Cerebellar cortex (tissue), 1 donor: Measurements from ENCODE around the gene CNR2.
"Not testable (repeated sequence)": the region's sequence is repeated elsewhere in the genome, so short reads cannot be mapped to it uniquely, and the experiment has no call there.

ENCODE experiments used
- DNase-seq: peaks from one replicate; pipeline ENCODE4 v3.0.0-alpha.2; 2015; ENCODE audit warnings: low spot score

The CNR2 gene

DNA sequence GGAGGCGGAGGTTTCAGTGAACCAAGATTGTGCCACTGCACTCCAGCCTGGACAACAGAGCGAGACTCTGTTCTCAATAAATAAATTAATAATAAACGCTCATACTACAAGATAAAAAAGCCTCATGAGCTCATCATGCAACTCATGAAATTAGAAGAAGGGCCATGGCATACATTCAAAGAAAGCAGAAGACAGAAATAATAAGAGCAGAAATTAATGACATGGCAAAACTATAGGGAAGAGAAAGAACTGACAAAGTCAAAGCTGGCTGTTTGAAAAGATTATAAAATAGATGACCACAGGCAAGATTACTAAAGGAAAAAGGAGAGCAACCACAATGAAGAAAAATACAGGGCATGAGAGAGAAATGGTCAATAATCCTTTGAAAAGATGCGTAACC lies 30.4 kb downstream of the CNR2 start:
- DNase-seq = no peak

- no peak for DNase-seq
Measured at GRCh38 chr1:23879809-23880208, 33.4 kb downstream of the CNR2 start.

- no peak for DNase-seq
Measured at GRCh38 chr1:23878668-23879067, 34.5 kb downstream of the CNR2 start.

- no peak for DNase-seq
Measured at GRCh38 chr1:23875382-23875781, 37.8 kb downstream of the CNR2 start.

DNA sequence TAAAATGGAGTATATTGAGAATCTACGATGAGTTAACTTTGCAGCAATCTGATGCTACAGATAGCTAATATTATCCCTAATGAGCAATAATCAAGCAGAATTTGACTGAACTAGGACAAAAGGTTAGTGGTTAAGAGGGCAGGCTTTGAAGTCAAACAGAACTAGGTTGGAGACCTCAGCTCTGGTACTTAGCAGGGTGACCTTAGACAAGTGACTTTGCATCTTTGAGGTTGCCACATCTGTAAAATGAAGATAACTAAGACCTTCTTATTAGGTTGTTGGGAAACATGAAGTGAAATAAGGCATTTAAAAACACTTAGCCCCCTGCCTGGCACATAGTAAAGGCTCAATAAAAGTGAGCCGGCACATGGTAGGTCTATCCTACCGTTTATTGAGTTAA lies 40.7 kb downstream of the CNR2 start:
- DNase-seq = no peak

DNA sequence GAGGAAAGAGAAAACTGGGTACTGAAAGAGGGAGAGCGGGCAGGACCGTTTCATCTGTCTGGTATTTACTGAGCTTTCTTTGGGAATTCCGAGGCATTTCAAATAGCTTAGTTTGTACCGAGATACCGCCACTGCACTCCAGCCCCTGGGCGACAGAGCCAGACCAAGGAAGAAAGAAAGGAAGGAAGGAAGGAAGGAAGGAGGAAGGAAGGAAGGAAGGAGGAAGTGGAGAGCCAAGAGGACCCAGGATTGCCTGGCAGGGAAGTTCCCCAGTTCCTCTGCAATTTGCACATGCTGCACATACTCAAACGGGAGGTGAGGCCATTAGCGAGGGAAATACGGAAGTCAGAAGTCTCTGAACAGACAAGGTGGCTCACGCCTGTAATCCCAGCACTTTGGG lies 44.1 kb downstream of the CNR2 start:
- DNase-seq = no peak

GRCh38 chr1:23868557-23869016 lies 44.6 kb downstream of the CNR2 start:
- no peak for DNase-seq

DNA sequence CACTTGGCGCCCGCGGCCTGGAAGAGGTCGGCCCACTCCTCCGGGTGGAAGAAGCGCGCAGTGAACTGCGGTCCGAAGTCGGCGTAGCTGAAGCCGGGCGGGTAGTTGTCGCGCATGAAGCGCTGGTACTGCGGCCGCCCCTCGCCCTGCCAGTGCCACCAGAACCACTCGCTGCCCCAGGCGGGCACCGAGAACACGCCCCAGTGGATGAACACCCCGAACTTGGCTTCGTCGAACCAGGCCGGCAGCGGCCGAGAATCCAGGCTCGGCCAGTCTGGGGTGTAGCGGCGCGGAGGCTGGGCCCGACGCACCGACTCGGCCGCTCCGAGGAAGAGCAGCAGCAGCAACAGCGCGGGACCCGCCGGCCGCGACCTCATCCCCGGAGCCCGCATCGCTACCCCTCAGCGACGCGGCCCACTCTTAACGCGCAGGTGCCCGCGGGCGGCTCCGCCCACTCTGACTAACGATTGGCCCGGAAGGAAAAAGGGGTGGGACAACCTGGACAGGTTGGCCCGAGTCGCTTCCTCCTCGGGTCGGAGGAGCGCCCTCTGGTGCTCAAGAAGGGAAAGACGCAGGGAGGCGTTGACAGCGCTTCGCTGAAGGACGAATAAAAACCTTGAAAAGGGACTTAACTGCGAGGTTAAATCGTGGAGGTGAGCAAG lies 45.1 kb downstream of the CNR2 start, which contains the start of gene FUCA1:
Gene FUCA1 (minus strand): TSS at position 396 of the 662 bp plus-strand sequence. CDS start 4 bp downstream, at position 392.
- peak; percentile 95 for DNase-seq

GRCh38 chr1:23867542-23867894 lies 45.6 kb downstream of the CNR2 start:
- peak; percentile 6 for DNase-seq

DNA sequence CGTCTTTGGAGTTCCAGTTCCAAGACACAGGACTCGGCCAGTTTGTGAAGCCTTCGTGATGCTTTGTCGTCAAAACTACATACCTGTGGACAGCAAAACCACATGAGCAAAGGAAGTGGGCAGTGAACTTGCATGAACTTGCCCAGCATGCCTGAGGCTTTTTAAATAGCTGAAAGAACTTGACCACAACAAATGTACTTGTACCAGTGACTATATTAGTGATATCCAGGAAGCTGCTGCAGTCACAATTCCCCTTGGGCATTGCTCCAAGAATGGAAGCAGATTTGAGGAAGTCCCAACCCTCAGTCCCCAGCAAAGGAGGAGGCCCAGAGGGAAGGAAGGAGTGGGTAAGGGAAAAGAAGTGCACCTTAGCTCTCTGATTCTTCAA lies 47.6 kb downstream of the CNR2 start:
- DNase-seq = no peak

DNA sequence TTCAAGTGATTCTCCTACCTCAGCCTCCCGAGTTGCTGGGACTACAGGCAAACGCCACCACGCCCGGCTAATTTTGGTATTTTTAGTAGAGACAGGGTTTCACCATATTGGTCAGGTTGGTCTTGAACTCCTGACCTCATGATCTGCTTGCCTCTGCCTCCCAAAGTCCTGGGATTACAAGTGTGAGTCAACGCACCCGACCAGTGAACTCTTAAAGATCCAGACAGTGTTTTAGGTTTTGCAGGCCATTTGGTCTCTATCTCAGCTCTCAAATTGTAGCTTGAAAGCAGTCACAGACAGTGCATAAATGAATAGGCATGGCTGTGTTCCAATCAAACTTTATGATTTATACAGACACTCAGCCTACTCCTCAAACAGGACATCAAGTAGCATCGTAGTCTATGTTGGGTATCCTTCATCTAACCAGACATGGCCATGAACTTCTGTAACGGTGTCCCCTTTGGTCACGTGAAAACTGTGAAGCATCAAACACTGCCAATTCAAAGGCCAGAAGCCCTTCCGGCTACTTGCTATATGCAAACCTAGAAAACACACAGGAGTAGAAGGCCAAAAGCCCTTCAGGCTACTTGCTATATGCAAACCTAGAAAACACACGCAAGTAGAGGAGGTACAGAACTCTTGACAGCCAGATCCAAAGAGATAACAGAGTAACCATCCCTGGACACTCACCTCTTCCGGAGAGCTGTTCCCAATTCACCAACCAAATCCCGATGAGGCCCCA lies 48.2 kb downstream of the CNR2 start:
- DNase-seq = no peak

DNA sequence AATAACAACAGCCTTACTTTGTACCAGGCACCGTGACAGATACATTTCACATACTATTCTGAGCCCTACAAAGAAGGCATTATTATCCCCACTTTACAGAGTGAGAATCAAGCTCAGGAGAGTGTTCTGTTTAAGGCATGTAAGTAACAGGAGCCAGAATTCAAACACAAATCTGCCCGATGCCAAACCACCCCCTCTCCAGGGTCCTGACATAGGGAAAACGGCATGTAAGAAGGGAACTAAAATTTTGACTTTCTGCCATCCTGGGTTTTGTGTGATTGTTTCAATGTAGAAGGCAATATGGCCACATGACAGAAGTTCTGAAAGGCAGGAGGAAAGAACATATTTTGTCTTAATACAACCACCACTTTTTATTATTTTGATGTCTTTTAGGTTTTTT lies 50.5 kb downstream of the CNR2 start:
- no peak for DNase-seq

DNA sequence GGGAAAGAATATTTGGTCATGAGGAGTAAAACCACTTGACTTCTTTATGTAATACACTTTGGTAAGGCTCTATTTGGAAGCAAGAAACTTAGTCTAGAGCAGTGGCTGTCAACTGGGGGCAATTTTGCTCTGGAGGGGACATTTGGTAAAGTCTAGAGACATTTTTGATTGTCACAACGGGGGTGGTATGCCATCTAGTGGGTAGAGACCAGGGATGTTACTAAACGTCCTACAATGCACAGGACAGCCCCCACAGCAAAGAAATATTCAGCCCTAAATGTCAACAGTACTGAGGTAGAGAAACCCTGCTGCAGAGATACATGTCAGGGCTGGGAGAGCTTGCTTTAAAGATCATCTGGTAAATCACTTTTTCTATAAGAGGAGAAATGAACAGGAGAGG lies 58.6 kb downstream of the CNR2 start:
- no peak for DNase-seq

DNA sequence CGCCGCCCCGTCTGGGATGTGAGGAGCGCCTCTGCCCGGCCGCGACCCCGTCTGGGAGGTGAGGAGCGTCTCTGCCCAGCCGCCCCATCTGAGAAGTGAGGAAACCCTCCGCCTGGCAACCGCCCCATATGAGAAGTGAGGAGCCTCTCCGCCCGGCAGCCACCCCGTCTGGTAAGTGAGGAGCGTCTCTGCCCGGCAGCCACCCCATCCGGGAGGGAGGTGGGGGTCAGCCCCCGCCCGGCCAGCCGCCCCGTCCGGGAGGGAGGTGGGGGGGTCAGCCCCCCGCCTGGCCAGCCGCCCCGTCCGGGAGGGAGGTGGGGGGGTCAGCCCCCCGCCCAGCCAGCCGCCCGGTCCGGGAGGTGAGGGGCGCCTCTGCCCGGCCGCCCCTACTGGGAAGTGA lies 60.0 kb downstream of the CNR2 start:
- not testable (repeated sequence) for DNase-seq

DNA sequence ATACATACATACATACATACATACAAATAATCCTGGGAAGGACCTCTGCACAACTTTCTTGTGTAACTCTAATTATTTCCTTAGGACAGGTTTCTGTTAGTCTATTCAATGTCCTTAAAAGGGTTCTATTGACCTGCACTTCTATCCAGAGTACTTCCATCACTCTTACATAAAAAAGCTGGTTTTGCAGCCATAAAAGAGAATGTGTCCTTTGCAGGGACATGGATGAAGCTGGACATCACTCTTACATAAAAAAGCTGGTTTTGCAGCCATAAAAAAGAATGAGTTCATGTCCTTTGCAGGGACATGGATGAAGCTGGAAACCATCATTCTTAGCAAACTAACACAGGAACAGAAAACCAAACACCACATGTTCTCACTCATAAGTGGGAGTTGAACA lies 61.8 kb downstream of the CNR2 start:
- not testable (repeated sequence) for DNase-seq

DNA sequence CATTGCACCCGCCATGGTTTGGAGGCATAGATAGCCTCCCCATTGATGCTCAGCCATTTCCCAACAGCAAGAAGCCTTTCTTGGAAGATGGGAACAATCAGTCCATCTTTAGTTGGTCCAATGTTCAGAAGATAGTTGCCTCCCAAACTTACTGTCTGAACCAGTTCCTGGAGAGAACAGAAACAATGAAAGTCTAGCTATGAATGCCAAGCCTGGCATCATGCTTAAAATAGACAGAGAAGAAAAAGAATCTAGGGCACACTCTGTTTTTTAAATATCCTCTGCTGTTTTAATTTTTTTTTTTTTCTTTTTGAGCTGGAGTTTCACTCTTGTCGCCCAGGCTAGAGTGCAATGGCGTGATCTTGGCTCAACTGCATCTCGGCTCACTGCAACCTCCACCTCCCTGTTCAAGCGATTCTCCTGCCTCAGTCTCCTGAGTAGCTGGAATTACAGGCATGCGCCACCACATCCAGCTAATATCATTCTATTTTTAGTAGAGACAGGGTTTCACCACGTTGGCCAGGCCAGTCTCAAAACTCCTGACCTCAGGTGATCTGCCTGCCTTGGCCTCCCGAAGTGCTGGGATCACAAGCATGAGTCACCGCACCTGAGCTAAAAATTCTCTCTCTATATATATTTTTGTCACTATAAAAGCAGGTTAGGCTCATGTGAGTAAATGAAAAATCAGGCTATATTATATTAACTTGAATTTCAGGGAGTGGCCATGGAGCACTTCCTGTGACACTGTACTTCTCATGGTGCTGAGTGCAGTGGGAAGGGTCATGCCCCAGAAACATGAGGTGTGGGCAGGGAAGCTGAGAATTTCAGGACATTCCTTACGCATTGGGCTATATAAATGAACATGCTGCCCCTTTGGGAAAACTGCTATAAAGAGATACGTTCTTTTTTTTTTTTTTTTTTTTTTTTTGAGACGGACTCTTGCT lies 64.2 kb downstream of the CNR2 start:
- DNase-seq = no peak

GRCh38 chr1:23847482-23848095 lies 65.6 kb downstream of the CNR2 start:
- DNase-seq = not testable (repeated sequence)

DNA sequence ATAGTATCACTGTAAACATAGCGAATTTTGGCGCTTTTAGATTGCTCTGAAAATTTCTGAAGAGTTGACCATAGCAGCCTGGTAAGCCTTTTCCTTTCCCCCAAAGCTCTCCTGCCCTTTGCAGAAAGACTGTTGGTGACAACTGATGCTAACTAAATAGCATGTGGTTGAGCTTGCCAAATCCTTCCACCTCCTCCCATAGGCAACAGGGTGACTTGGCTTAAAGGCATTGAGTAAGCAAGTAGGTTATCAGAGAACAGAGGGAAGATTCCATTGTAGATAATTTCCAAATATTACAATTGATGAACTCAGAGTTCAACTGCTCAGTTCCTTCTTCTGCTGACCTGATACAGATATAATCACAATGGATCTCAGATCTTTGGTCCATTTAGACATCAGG lies 68.0 kb downstream of the CNR2 start:
- DNase-seq = no peak

DNA sequence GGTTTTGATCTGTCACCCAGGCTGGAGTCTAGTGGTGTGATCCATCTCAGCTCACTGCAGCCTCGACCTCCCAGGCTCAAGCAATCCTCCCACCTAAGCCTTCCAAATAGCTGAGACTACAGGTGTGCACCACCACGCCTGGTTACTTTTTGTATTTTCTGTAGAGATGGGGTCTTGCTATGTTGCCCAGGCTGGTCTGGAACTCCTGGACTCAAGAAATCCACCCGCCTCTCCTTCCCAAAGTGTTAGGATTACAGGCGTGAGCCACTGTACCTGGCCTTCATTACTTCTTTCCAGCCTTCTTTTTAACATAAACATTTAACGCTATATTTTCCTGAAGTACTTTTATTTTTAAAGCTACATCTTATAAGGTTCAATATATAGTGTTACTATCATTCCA lies 69.5 kb downstream of the CNR2 start:
- no peak for DNase-seq

- DNase-seq = no peak
Measured at GRCh38 chr1:23838401-23838866, 74.7 kb downstream of the CNR2 start.

- no peak for DNase-seq
Measured at GRCh38 chr1:23837908-23838307, 75.3 kb downstream of the CNR2 start.

DNA sequence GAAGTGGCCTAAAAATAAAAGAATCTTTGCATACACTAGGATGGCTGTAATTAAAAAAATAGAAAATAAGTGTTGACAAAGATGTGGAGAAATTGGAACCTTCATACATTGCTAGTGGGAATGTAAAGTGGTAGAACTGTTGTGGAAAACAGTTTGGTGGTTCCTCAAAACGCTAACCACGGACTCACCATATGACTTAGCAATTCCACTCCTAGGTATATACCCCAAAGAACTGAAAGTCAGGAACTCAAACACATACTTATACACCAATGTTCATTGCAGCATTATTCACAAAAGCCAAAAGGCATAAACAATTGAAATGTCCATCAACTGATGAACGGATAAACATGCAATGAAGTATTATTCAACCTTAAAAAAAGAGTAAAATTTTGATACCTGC lies 77.1 kb downstream of the CNR2 start:
- DNase-seq = no peak
